NB4 (cell line): ENCODE results near the gene TMEM52.

Experiments used
- DNase-seq: peaks from one replicate; pipeline ENCODE4 v3.0.0; 2010; ENCODE audit warnings: low read depth
- H3K4me3 ChIP-seq: one replicate; pipeline ENCODE4 v1.5.1; 2011; ENCODE audit warnings: mild to moderate bottlenecking, low read depth, low read length, moderate library complexity
- CTCF ChIP-seq: IDR thresholded peaks from one replicate; pipeline ENCODE4 v1.5.1; 2012; ENCODE audit warnings: low read depth, low read length
- MAX ChIP-seq: IDR thresholded peaks from 2 replicates; pipeline ENCODE4 v1.6.1; 2011; ENCODE audit warnings: low read depth, low read length
- MYC ChIP-seq: IDR thresholded peaks from 2 replicates; pipeline ENCODE4 v1.6.1; 2011; ENCODE audit warnings: low read depth, low read length
- POLR2A ChIP-seq: IDR thresholded peaks from 2 replicates; pipeline ENCODE4 v1.6.1; 2011; ENCODE audit warnings: mild to moderate bottlenecking; ENCODE audit not compliant: insufficient read length; ENCODE audit errors: extremely low read depth

Gene TMEM52

GRCh38 chr1:1963570-1963969 is 44.5 kb upstream of the TMEM52 start:
- TF ChIP-seq MYC, result no peak
- TF ChIP-seq POLR2A, result no peak
- TF ChIP-seq CTCF, result no peak
- TF ChIP-seq MAX, result no peak

GRCh38 chr1:1962752-1963151 is 43.7 kb upstream of the TMEM52 start:
- no peak overlapping the region for H3K4me3 ChIP-seq
- no peak for DNase-seq
- TF ChIP-seq CTCF (no peak), MAX (no peak)

More at GRCh38 chr1:1963570-1963969, 44.5 kb upstream of the TMEM52 start:
- DNase-seq, result no peak
- no peak overlapping the region for H3K4me3 ChIP-seq

GRCh38 chr1:1960480-1961196 is 41.6 kb upstream of the TMEM52 start:
- DNase-seq, result no peak
- H3K4me3 ChIP-seq, result no peak overlapping the region
- no peak for TF ChIP-seq MYC
- TF ChIP-seq POLR2A, result no peak
- TF ChIP-seq MAX, result no peak
- TF ChIP-seq CTCF, result no peak

- H3K4me3 ChIP-seq, result no peak overlapping the region
- DNase-seq, result peak; percentile 90
- TF ChIP-seq POLR2A (no peak), CTCF (peak; percentile 85), MYC (peak; percentile 56; the same call in 1 of the 2 replicates), MAX (peak; percentile 61)
These were observed 40.9 kb upstream of the TMEM52 start for GRCh38 chr1:1959840-1960479.

- TF ChIP-seq MYC, result no peak
- TF ChIP-seq CTCF, result no peak
- no peak for TF ChIP-seq POLR2A
- TF ChIP-seq MAX, result no peak
- DNase-seq, result no peak
These were observed 40.4 kb upstream of the TMEM52 start for GRCh38 chr1:1959459-1959839.

More at GRCh38 chr1:1959459-1959839, 40.4 kb upstream of the TMEM52 start:
- no peak overlapping the region for H3K4me3 ChIP-seq
